ENCODE data around the gene SHOX.
"Not testable (repeated sequence)": the region's sequence is repeated elsewhere in the genome, so short reads cannot be mapped to it uniquely, and the experiment has no call there.

The SHOX gene

DNA sequence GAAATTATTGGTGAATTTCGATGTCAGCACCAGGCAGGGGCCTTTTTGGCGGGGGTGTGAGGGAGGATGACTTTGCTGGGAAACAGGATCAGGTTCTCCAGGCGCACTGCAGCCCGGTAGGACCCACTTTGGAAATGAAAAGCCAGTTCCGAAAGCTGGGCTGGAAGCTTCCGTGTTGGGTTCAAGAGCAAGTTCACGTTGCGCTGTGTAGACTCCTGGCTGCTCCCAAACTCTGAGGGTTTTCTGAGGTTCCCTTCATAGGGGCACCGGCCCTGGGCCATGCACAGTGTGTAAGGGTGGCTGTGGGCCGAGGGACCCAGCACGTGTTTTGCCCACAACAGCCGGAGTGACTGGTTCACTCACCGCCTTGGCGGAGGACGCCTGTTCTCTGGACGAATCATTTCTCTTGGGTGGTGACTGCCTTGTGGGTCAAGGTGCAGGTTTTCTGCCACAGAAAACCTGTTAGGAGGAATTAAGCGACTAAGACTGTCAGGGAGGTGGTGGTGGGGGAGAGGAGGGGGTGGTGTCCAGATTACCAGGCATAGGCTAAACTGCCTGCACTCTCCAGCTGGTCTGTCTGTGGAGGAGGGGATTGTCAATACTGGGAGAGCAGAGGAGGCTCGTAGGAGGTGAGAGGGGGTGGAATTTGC, 8.0 kb downstream of the SHOX start:
- DNase-seq: no peak

DNA sequence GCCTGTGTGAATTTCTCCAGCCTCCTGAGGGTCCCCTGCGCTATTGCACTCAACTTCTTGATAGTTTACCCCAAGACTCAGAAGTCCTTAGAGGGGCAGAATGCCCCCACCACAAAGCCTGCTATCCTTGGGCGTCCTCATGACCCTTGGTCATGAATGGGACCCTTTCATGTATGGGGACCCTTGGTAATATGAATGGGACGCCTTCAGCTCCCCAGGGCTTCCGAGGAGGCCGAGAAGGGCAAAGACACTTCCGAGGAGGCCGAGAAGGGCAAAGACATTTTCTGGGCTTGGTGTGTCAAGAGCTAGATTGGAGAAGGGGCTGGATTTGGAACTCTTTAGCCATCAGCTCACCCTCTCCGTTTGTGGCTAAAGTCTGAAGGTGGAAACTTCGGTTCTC, 8.6 kb downstream of the SHOX start:
- DNase-seq: no peak

DNA sequence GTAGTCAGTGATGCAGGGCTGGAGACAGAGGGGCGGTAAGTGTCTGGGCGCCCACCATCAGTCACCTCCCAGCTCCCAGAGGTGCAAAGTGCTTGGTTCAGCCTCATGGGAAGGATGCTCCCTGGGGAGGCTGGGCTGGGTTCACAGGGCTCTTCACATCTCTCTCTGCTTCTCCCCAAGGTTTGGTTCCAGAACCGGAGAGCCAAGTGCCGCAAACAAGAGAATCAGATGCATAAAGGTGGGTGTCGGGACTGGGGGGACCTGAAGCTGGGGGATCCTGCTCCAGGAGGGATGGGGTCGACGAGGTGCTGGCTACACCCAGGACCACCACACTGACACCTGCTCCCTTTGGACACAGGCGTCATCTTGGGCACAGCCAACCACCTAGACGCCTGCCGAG, 10.1 kb downstream of the SHOX start:
- no peak for DNase-seq

DNA sequence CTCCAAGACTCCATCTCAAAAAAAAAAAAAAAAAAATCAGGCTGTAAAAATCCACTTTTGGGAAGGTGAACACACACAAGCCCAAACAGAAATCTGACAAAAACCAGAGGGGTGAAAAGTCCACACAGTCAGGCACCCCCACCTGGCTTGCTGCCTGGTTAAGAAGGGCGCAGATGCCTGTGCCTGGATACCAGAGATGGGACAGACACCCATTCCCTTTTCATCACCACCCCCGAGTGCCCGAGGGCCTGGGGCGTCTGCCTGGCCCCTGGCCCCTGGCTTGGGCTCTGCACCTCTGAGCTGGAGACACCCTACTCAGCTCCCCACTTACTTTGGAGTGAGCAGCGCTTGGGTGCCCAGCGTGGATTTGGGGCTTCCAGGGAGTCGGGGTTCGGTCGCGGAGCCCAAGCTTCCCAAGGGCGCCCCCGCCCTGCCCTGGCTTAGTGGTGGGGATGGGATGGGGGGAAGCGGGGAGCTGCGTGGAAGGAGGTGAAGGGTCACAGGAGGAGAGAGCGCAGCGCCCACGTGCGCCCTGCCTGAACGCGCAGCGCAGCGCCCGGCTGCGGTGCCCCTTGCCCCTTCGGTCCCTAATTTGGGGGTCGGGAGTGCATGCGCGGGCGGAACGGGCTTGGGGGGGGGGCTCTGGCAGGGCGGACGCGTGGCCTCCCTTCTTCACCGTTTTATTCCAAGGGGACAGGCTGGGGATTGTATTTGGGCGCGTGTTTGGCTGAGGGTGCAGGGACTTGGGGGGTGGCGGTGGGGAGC, 11.3 kb downstream of the SHOX start:
- DNase-seq: no peak

DNA sequence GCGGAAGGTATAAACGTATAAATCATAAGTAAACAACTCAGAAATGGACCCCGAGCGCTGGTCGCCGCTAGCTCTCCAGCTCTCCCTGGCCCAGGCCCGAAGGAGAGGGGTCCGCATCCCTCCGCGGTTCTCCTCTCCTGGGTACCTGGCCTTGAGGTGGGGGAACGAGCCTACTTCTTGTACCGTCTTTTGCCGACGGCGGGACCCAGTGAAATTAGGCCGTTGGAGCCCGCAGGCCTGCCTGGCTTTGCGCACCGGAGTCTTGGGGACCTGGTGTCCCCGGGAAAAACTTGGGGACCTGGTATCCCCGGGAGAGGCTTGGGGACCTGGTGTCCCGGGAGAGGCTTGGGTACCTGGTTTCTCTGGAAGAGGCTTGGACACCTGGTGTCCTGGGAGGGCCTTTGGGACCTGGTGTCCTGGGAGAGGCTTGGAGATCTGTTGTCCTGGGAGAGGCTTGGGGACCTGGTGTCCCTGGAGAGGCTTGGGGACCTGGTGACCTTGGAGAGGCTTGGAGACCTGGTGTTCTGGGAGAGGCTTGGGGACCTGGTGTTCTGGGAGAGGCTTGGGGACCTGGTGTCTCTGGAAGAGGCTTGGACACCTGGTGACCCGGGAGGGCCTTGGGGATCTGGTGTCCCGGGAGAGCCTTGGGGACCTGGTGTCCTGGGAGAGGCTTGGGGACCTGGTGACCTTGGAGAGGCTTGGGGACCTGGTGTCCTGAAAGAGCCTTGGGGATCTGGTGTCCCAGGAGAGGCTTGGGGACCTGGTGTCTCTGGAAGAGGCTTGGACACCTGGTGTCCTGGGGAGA, 12.0 kb downstream of the SHOX start:
- no peak for DNase-seq

DNA sequence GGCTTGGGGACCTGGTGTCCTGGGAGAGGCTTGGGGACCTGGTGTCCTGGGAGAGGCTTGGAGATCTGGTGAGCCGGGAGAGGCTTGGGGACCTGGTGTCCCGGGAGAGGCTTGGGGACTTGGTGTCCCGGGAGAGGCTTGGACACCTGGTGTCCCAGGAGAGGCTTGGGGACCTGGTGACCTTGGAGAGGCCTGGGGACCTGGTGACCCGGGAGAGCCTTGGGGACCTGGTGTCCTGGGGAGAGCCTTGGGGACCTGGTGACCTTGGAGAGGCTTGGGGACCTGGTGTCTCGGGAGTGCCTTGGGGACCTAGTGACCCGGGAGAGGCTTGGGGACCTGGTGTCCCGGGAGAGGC, 12.6 kb downstream of the SHOX start:
- no peak for DNase-seq

DNA sequence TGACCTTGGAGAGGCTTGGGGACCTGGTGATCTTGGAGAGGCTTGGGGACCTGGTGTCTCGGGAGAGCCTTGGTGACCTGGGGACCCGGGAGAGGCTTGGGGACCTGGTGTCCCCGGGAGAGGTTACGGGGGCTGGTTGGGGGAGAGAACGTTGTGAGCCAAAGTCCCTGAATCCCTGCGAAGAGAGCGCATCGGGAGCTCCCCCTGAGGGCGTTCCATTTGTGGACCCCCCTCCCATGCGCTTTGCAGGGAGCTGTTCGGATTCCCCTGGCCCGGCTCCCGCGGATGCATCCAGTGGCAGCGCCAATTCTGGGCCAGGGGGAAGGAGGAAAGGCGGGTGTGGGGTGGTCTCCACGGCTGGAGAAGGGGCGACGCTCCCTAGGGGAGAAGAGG, 13.3 kb downstream of the SHOX start:
- DNase-seq: no peak

DNA sequence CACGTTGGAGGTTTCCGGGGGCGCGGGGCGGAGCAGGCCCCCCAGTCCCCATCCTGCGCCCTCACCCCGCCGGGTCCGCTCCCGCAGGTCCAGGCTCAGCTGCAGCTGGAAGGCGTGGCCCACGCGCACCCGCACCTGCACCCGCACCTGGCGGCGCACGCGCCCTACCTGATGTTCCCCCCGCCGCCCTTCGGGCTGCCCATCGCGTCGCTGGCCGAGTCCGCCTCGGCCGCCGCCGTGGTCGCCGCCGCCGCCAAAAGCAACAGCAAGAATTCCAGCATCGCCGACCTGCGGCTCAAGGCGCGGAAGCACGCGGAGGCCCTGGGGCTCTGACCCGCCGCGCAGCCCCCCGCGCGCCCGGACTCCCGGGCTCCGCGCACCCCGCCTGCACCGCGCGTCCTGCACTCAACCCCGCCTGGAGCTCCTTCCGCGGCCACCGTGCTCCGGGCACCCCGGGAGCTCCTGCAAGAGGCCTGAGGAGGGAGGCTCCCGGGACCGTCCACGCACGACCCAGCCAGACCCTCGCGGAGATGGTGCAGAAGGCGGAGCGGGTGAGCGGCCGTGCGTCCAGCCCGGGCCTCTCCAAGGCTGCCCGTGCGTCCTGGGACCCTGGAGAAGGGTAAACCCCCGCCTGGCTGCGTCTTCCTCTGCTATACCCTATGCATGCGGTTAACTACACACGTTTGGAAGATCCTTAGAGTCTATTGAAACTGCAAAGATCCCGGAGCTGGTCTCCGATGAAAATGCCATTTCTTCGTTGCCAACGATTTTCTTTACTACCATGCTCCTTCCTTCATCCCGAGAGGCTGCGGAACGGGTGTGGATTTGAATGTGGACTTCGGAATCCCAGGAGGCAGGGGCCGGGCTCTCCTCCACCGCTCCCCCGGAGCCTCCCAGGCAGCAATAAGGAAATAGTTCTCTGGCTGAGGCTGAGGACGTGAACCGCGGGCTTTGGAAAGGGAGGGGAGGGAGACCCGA, 14.0 kb downstream of the SHOX start:
- no peak for DNase-seq

DNA sequence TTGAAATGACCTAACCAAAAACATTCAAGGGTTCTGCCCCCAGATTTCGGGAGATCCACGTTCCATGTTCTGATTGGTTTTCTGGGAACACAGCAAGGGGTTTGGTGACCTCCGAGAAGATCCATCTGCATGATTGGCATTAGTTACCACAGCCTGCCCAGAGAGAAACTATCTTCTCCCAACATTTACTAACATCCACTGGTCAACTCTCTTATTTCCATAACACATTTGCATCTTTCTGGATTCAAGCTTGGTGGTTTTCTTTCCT, 15.6 kb downstream of the SHOX start:
- no peak for DNase-seq

DNA sequence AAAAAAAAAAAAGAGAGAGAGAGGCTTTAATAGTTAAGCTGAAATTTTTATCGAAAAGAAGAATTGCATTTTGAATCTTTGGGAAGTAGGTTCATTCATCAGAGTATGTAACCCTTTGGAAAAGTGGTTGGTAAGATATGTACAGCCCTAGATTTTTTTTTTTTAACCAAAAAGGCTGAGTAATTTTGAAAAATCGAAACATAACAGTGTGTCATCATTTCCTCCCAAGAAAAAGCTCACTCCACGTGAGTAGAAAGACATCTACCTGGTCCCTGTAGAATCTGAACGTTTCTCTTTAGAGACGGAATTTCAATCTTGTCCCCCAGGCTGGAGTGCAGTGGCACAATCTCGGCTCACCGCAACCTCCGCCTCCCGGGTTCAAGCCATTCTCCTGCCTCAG, 16.2 kb downstream of the SHOX start:
- DNase-seq: no peak

DNA sequence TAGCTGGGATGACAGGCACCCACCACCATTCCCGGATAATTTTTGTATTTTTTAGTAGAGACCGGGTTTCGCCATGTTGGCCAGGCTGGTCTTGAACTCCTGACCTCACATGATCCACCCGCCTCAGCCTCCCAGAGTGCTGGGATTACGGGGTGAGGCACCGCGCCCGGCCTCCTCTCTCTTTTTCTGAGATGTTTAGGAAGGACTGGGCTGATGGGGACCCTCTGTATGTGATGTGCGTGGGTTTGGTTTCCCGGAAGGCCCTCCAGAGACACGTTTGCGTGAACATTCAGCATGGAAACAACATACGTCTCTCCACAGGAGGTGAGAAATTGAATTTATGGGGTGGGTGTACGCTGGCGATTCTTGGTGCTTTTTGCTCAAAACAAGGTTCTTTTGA, 18.6 kb downstream of the SHOX start:
- no peak for DNase-seq

DNA sequence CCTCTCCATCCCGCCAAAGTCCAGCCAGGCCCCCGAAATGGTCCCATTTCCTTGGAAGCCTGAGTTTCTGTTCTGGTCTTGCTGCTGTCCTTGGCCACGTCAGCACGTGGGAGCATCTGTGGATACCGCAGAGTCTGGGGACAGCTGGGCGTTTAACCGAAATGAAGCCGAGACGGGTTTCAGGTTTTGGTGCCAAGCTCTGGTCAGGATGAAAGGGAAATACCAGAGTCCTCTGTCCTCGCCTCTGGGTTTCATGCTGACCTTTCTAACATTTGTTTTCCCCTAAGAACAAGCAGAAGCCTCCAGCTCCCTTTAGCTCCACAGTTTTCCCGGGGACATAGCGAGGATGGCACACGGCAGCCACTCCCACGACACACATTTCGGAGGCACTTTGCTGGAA, 19.7 kb downstream of the SHOX start:
- no peak for DNase-seq

DNA sequence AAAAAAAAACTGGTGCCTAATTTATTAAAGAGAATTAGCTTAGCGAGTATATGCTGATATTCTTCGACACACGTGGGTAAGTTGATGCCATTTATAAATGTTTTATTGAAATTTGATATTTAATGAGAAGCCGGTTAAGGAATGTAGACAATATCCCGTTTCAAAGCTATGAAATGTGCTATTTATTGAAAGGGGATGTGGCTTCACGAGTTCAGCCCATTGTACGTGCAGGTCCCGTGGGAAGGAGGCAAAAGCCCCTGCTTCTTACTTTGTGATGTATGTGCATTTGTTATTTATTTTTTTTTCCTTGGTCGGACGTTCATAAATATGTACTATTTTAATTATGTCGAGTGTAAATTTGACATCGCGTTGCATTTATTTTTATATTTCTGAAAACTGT, 20.2 kb downstream of the SHOX start:
- no peak for DNase-seq

DNA sequence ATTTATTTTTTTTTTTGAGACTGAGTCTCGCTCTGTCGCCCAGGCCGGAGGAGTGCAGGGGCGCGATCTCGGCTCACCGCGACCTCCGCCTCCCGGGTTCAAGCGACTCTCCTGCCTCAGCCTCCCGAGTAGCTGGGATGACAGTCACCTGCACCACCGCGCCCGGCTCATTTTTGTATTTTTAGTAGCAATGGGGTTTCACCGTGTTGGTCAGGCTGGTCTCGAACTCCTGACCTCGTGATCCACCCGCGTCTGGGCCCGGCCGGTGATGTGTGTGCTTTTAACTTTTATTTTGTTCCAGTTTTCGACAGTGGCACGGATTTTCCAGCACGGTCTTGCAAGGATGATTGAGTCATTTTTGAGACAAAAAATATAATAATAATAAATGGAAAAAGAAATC, 21.3 kb downstream of the SHOX start:
- DNase-seq: not testable (repeated sequence)

DNA sequence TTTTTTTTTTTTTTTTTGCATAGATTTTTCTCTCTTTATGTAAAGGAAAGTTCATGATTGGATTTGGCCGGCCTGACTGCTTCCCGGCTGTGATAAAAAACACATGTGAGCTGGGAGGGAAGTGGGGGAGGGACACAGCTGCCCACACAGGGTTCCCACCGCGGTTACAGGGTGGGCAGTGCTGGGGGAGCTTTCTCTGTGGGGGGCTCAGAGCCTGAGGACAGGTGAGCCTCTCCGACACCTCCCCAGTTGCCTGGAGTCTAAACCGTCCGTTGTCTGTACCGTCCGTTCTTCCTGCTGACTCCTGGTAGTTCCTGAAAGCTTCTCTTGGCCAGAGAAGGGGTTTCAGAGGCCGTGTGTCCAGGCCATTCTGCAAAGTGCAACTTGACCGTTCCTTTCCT, 21.8 kb downstream of the SHOX start:
- DNase-seq: no peak

DNA sequence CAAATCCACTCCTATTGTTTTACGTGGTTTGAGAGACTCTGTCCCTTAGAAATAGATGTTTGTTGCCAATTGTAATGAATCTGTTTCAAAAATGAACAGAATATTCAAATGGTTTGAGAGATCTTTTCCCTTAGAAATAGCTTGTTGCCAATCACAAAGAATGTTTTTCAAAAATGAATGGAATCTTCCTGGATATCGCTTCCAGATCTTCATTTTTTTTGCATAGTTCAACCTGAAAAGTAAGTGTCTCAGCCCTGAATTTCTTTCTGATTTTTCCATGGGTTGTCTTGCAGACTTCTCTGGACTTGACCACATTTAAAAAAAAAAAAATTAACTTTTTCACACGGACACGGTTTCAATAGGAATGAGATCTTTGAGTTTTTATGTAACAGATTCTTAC, 22.7 kb downstream of the SHOX start:
- DNase-seq: no peak

DNA sequence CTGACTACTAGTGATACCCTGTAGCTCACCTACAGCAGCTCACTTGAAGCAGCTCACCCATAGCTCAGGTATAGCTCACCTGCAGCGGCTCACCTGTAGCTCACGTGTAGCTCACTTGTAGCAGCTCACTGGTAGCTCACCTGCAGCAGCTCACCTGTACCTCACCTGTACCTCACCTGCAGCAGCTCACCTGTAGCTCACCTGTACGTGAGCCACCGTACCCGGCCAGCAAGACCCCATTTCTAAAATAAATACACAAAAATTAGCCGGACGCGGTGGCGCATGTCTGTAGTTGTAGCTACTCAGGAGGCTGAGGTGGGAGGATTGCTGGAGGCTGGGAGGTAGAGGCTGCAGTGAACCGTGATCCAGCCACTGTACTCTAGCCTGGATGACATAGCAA, 30.6 kb downstream of the SHOX start:
- DNase-seq: no peak

DNA sequence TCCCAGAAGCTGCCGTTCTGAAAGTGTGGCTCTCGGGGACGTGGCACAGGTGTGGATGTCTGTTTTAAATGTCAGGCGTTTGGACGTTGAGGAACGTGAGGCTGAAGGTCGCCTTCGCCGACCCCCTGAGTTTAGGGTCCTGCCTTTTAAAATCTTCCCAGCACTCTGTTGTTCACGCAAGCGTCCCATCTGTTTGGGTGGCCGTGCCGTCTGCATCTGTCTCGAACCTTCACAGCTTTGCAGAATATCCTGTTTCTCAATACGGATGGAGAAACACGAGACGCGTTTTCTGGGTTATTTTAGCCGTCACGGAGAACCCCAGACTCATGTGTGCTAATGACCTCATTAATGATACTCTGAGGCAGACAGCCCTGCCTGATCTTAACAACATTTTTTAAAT, 31.5 kb downstream of the SHOX start:
- DNase-seq: no peak

DNA sequence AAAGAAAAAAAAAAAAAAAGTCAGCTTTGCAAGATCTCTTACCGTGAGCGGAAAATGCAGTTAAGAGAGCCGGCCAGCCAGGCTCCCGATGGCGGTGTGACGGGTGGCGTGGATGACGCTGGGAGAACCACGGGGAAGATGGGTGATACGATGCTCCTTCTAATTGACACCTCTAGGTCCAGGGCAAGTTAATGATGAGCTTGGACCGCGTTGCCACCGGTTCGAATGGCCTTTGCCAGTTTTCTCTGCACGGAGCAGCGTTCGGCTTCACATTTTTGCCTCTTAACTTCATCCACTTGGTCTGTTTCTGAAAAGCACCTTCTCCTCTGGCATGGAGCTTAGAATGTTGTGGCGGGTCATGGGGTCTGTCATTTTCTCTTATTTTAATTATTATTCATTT, 33.2 kb downstream of the SHOX start:
- no peak for DNase-seq

DNA sequence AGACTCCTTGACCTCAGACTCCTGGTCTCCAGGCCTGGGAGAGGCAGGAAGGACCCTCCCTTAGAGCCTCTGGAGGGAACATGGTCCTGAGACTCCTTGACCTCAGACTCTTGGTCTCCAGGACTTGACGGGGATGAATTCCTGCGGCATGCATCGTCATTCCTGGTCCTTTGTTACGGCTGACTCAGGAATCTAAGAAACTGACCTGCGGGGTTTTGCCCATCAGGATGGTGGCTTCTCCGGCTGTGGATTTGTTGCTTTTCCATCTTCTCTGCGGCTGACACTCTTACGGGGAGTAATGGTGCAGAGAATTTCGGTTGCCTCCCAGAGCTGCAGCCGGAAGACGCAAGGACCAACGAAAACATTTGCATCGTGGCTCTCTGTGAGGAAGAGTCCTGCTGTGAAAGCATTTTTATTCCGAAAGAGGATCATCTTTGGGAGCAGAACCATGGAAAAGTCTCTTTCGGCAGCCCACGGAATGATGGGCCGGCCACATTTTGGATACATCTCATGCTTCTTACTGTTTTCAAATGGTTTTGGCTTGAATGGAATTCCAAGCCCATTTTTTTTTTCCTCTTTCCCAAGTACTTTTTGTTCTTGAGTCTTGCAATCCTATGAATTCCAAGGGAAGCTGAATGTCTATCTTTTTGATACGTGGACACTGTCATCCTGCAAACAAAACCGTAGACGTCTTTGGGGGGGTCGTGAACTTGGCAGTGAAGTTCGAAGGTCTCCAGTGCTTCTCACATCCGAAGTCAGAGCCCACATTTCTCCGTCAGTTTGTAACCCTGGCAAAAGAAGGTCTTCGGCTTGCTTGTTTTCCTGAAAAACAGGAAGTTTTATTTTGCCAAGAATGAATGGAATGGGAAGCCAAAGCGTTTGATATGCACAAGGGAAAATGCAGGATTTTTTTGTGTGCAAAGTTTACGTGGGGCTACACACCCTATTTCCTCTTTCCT, 36.5 kb downstream of the SHOX start:
- no peak for DNase-seq

DNA sequence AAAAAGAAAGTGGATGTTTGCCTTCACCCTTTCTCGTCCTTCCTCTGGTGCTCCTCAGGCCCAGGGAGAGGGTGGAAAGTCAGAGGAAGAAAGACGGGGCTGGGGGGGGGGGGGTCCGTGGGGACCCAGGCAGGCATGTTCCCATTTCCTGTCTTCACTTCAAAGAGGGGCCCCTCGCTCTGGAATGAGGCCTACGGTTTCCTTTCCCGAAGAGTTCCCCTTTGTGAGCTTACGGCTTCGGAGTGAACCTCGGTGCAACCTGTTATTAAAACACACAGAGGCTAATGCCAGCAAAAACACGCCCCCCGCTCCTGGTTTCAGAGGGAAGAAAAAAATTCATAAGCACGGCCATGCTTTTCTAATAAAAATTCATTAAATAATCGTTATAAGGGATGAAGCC, 40.1 kb downstream of the SHOX start:
- DNase-seq: no peak

DNA sequence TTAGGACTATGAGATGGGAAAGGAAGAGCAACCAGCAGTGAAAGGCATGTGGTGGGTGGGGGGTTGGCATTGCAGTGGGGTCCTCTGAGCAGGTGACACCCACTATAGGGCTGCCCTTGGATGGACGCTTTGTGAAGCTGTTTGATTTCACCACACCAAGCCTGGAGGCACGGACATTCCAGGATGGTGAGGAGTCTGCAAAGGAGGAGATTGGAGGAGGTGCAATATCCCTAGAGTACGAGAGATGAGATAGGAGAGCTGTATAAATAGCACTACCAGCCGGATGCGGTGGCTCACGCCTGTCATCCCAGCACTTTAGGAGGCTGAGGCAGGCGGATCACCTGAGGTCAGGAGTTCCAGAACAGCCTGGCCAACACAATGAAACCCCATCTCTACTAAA, 42.3 kb downstream of the SHOX start:
- DNase-seq: no peak
